RWPE2 (cell line): ENCODE data around the gene SUMO2.

ENCODE experiments used
- ATAC-seq: fragments of 200-7000 bp; cut with Tn5 transposase; 3 replicates; pipeline ENCODE4 v1.9.1; 2021; ENCODE audit warnings: low read depth
- DNase-seq: peaks from one replicate; pipeline ENCODE4 v3.0.0-alpha.2; 2020; ENCODE audit warnings: low spot score
- H3K27ac ChIP-seq: fragments of 450-650 bp; 2 replicates; pipeline ENCODE4 v1.5.1; 2017; ENCODE audit warnings: mild to moderate bottlenecking; ENCODE audit not compliant: poor library complexity, severe bottlenecking
- H3K27me3 ChIP-seq: fragments of 250-450 bp; sonication (Bioruptor Pico); 2 replicates; pipeline ENCODE4 v1.5.1; 2021; ENCODE audit warnings: mild to moderate bottlenecking, moderate library complexity; ENCODE audit not compliant: insufficient read depth, poor library complexity, severe bottlenecking
- H3K36me3 ChIP-seq: fragments of 250-450 bp; sonication (Bioruptor Pico); 2 replicates; pipeline ENCODE4 v1.5.1; 2020; ENCODE audit warnings: low read depth, mild to moderate bottlenecking, moderate library complexity
- H3K4me1 ChIP-seq: fragments of 250-450 bp; sonication (Bioruptor Pico); 2 replicates; pipeline ENCODE4 v1.5.1; 2021; ENCODE audit warnings: mild to moderate bottlenecking, moderate library complexity; ENCODE audit not compliant: insufficient read depth, poor library complexity, severe bottlenecking
- H3K4me3 ChIP-seq: fragments of 250-450 bp; sonication (Bioruptor Pico); 2 replicates; pipeline ENCODE4 v1.5.1; 2021; ENCODE audit warnings: mild to moderate bottlenecking, moderate library complexity; ENCODE audit not compliant: severe bottlenecking
- H3K9me3 ChIP-seq: fragments of 250-450 bp; sonication (Bioruptor Pico); 2 replicates; pipeline ENCODE4 v1.5.1; 2021; ENCODE audit warnings: mild to moderate bottlenecking, moderate library complexity; ENCODE audit not compliant: severe bottlenecking
- TF ChIP-seq, protein P1 (sequence below): fragments of 450-650 bp; IDR thresholded peaks from one replicate; pipeline ENCODE4 v1.5.1; 2017; ENCODE audit warnings: mild to moderate bottlenecking, moderate library complexity; ENCODE audit not compliant: poor library complexity, severe bottlenecking

The SUMO2 gene

DNA sequence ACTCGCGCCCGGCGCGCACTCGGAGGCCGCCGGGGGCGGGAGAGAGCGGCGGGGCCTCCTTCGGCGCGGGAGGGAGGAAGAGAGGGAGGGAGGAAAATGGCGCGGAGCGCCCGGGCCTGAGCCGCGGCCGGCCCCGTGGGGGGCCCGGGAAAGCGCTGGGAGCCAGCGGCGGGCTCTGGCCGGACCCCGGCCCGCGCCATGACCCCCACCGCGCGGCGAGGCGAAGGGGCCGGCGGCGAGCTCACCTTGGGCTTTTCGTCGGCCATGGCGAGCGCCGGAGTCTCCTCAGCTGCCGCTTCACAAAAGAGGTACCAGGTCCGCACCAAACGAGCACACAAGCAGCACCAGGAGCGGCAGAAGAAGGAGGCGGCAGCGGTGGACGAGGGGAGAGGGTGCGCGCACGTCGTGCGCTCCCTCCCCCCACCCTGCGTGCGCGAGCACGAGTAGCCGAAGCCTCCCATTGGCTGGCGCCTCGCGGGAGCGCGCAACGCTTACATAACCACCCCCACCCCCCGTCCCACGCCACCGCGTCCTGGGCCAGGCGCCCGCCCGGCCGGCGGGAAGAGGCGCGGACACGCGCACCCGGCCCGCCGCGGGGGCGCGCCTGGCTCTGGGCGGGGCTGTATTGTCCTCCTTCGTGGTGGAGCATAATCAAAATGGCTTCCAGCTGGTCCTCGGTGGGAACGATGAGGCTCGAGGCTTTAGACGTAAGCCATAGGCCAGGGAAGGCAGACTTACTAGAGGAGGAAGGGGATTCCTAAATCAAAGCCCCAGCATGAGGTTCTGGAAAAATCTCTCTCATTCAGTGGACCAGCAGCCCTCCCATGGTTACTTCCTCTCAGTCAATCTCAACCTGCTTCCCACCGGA lies at the start of gene SUMO2:
TSS of gene SUMO2 (minus strand) at position 391 of the 868 bp plus-strand sequence. CDS start at position 266, 125 bp downstream.
- H3K4me3 ChIP-seq: peak within 1 kb of the TSS; percentile 100
- peak; percentile 91 for DNase-seq
- peak within 1 kb of the TSS; percentile 93 for H3K27ac ChIP-seq
- TF ChIP-seq, protein P1, sequence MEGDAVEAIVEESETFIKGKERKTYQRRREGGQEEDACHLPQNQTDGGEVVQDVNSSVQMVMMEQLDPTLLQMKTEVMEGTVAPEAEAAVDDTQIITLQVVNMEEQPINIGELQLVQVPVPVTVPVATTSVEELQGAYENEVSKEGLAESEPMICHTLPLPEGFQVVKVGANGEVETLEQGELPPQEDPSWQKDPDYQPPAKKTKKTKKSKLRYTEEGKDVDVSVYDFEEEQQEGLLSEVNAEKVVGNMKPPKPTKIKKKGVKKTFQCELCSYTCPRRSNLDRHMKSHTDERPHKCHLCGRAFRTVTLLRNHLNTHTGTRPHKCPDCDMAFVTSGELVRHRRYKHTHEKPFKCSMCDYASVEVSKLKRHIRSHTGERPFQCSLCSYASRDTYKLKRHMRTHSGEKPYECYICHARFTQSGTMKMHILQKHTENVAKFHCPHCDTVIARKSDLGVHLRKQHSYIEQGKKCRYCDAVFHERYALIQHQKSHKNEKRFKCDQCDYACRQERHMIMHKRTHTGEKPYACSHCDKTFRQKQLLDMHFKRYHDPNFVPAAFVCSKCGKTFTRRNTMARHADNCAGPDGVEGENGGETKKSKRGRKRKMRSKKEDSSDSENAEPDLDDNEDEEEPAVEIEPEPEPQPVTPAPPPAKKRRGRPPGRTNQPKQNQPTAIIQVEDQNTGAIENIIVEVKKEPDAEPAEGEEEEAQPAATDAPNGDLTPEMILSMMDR: peak; percentile 25
- H3K4me1 ChIP-seq: peaks cover 4% of the 10 kb centered on the region
- peak; percentile 79 for ATAC-seq
- no peaks in the 10 kb centered on the region for H3K9me3 ChIP-seq
- no peaks in the 10 kb centered on the region for H3K27me3 ChIP-seq
- peaks cover 34% of the 10 kb centered on the region for H3K36me3 ChIP-seq

DNA sequence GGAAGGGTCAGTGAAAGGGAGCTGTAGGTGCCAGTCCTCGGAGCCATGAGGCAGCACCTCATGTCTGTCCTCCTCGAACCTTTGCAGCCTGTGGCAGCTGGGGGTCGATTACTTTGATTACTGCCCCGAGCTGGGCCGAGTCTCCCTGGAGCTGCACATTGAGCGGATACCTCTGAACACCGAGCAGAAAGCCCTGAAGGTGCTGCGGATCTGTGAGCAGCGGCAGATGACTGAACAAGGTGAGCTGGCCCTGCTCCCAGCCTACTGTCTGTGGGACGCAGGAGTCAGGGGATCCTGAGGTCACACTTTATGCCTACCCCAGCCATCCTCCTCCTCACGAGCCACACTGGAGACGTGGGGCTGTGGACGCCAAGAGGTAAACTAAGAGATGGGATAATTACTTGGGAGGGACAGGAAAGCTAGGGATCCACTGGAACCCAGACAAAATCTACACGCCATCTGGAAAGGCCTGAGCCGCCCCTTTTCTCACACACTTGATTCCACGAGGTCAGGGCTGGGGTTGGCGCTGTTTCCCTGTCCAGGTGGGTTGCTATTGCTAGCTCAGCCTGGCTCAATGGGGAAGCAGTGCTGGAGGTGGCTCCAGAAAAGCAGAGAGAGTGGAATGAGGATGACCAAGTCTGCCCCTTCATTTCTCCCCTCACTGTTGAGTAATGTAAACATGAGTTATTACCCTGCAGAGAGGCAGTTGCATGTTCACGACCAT lies 49.1 kb upstream of the SUMO2 start:
- Histone ChIP-seq H3K36me3 (peaks cover 90% of the 10 kb centered on the region), H3K4me1 (no peaks in the 10 kb centered on the region), H3K27ac (no peak overlapping the region), H3K9me3 (no peaks in the 10 kb centered on the region), H3K27me3 (no peaks in the 10 kb centered on the region), H3K4me3 (no peak overlapping the region)
- ATAC-seq (no peak), DNase-seq (no peak)
- TF ChIP-seq, protein P1: no peak

DNA sequence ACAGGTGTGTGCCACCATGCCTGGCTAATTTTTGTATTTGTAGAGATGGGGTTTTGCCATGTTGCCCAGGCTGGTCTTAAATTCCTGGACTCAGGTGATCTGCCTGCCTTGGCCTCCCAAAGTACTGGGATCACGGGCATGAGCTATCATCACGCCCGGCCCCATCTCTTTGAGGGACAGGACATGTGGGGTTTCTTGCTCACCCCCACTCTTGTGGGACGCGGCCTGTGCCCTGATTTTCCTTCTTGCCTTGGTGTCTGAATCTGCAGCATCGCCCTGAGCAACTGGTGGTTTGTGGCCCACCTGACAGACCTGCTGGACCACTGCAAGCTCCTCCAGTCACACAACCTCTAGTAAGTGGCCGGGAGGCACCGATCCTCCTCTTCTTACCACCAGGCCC lies 48.3 kb upstream of the SUMO2 start:
- Histone ChIP-seq H3K27me3 (no peaks in the 10 kb centered on the region), H3K36me3 (peaks cover 90% of the 10 kb centered on the region), H3K4me1 (no peaks in the 10 kb centered on the region), H3K4me3 (no peak overlapping the region), H3K9me3 (no peaks in the 10 kb centered on the region), H3K27ac (no peak overlapping the region)
- no peak for ATAC-seq
- DNase-seq: no peak
- TF ChIP-seq, protein P1: no peak

DNA sequence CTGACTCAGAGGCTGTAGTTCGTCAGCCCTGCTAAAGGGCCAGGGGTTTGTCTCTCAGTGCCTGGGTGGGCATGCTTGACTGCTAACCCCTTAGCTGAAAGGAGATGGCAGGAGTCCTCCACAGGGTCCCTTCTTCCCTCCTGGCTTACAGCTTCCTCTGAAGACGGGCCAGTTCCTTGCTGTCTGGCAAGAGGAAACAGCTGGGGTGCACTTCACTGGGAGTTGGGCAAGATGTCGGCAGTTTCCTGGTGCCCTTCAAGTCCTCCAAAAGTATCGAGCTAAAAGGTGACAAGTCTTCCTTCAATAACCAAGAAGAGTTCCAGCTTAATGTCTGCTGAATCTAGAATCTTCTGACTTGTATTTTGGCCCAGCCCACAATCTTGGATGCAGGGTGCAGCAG lies 46.1 kb upstream of the SUMO2 start:
- no peak for DNase-seq

More for the DNA sequence above, 46.1 kb upstream of the SUMO2 start:
- no peak for ATAC-seq
- Histone ChIP-seq H3K9me3 (no peaks in the 10 kb centered on the region), H3K27me3 (no peaks in the 10 kb centered on the region), H3K4me1 (no peaks in the 10 kb centered on the region), H3K4me3 (no peak overlapping the region), H3K36me3 (peaks cover 90% of the 10 kb centered on the region), H3K27ac (no peak overlapping the region)
- TF ChIP-seq, protein P1: no peak
